HepG2 (cell line): ENCODE measurements around the gene XIAP. TPM values are rescaled to one million over a fixed set of nuclear protein-coding genes. Genes with fewer than 3 reads are reported as not detected.

Source experiments
- ATAC-seq: fragments of 200-7000 bp; cut with Tn5 transposase; 3 replicates; pipeline ENCODE4 v1.9.1; 2020; ENCODE audit warnings: mild to moderate bottlenecking, moderate library complexity
- BruUV-seq: library from RNA; stranded (reverse); fragments of 400-500 nt; replicated peaks from 2 replicates; lab custom pipeline; 2021; lab: Mats Ljungman, UMichigan
- CTCF ChIA-PET: fragments of 300-600 bp; formaldehyde crosslinking; extraction: SDS; loops from one replicate; lab custom pipeline; 2021; ENCODE audit warnings: low total read pairs, inconsistent platforms, low intra/inter-chr PET ratio; lab: Yijun Ruan, JAX
- POLR2A ChIA-PET: fragments of 350-600 bp; sonication (Branson Sonifier 250); formaldehyde crosslinking; loops from one replicate; lab custom pipeline; 2020; ENCODE audit warnings: antibody characterized with exemption, inconsistent platforms; lab: Yijun Ruan, JAX
- DNase-seq: peaks from one replicate; pipeline ENCODE4 v3.0.0-alpha.2; 2015; ENCODE audit warnings: low spot score
- FAIRE-seq: peaks from 3 replicates; lab custom pipeline; 2011; peaks lifted over from hg19 to GRCh38; lab: Jason Lieb, UNC
- H2AFZ ChIP-seq: one replicate; pipeline ENCODE4 v1.6.1; 2011; ENCODE audit warnings: low read length, inconsistent platforms
- H3K27ac ChIP-seq: fragments of 300-600 bp; 3 replicates; pipeline ENCODE4 v1.8.0; 2011; ENCODE audit warnings: mixed run types, mild to moderate bottlenecking, mixed read lengths, low read length, inconsistent platforms; ENCODE audit not compliant: insufficient read depth; ENCODE audit errors: extremely low read length
- H3K27me3 ChIP-seq, 2 experiments: fragments of 200-600 bp in 1 of 2; 2 replicates in 1 of 2; 3 replicates in 1 of 2; pipeline versions ENCODE4 v1.6.0 to v1.8.0; 2011; ENCODE audit warnings: low read length in 2 of 2, mild to moderate bottlenecking in 2 of 2, moderate library complexity in 2 of 2, inconsistent platforms in 1 of 2; ENCODE audit not compliant: insufficient read depth in 2 of 2, control insufficient read depth in 1 of 2
- H3K36me3 ChIP-seq, 2 experiments: fragments of 200-600 bp in 1 of 2; replicated peaks in 1 of 2; 2 replicates in 1 of 2; 3 replicates in 1 of 2; pipeline versions ENCODE4 v1.5.1 to v1.8.0; 2011; ENCODE audit warnings: low read length in 2 of 2, inconsistent platforms in 1 of 2; ENCODE audit not compliant: insufficient read depth in 2 of 2, control insufficient read depth in 1 of 2
- H3K4me1 ChIP-seq: 2 replicates; pipeline ENCODE4 v1.5.1; 2012; ENCODE audit warnings: low read length, inconsistent platforms; ENCODE audit not compliant: insufficient read depth
- H3K4me2 ChIP-seq: 2 replicates; pipeline ENCODE4 v1.6.0; 2011; ENCODE audit warnings: low read depth, low read length, inconsistent platforms
- H3K4me3 ChIP-seq, 3 experiments: fragments of 200-600 bp in 1 of 3; sonication (generic), shearing (Covaris generic) in 1 of 3; replicated peaks in 1 of 3; 2 replicates each; pipeline ENCODE4 v1.5.1; 2011 to 2016; ENCODE audit warnings: low read length in 3 of 3, inconsistent platforms in 2 of 3, low read depth in 2 of 3, mild to moderate bottlenecking in 2 of 3, control low read depth in 1 of 3, mixed read lengths in 1 of 3; ENCODE audit not compliant: insufficient read depth in 1 of 3
- H3K79me2 ChIP-seq: one replicate; pipeline ENCODE4 v1.6.1; 2011; ENCODE audit warnings: low read length, inconsistent platforms; ENCODE audit not compliant: insufficient read depth
- H3K9ac ChIP-seq: 2 replicates; pipeline ENCODE4 v1.6.0; 2011; ENCODE audit warnings: mild to moderate bottlenecking, low read depth, low read length, inconsistent platforms; ENCODE audit not compliant: insufficient read depth
- H3K9me3 ChIP-seq: 2 replicates; pipeline ENCODE4 v1.5.1; 2012; ENCODE audit warnings: mild to moderate bottlenecking, low read length
- H4K20me1 ChIP-seq: 2 replicates; pipeline ENCODE4 v1.6.0; 2011; ENCODE audit warnings: inconsistent platforms, mild to moderate bottlenecking, low read length, moderate library complexity; ENCODE audit not compliant: insufficient read depth
- ARNTL ChIP-seq: sonication (generic); formaldehyde crosslinking; IDR thresholded peaks from 2 replicates; pipeline ENCODE4 v1.4.0; 2020; ENCODE audit warnings: mild to moderate bottlenecking, missing genetic modification reagents
- ELF1 ChIP-seq: sonication (generic); formaldehyde crosslinking; IDR thresholded peaks from 2 replicates; pipeline ENCODE4 v1.4.0; 2020; ENCODE audit warnings: missing genetic modification reagents
- MIER3 ChIP-seq: IDR thresholded peaks from 2 replicates; pipeline ENCODE4 v1.6.1; 2016; ENCODE audit warnings: missing compliant biosample characterization, borderline replicate concordance
- NAIF1 ChIP-seq: sonication (generic); formaldehyde crosslinking; IDR thresholded peaks from 2 replicates; pipeline ENCODE4 v1.5.0; 2020; ENCODE audit warnings: mild to moderate bottlenecking, missing genetic modification reagents, borderline replicate concordance
- NBN ChIP-seq: fragments of 450-650 bp; conservative IDR thresholded peaks from 2 replicates; pipeline ENCODE4 v1.6.1; 2017
- RARA ChIP-seq: IDR thresholded peaks from 2 replicates; pipeline ENCODE4 v1.6.1; 2016; ENCODE audit warnings: missing genetic modification reagents, missing compliant biosample characterization
- SRF ChIP-seq: IDR thresholded peaks from 2 replicates; pipeline ENCODE4 v1.6.1; 2011; ENCODE audit warnings: mild to moderate bottlenecking, low read depth, low read length, moderate library complexity
- TEAD2 ChIP-seq: sonication (generic); formaldehyde crosslinking; IDR thresholded peaks from 2 replicates; pipeline ENCODE4 v1.9.0; 2021; ENCODE audit warnings: missing genetic modification reagents
- THYN1 ChIP-seq: sonication (generic); formaldehyde crosslinking; IDR thresholded peaks from 2 replicates; pipeline ENCODE4 v1.8.1; 2023; ENCODE audit warnings: low read depth, mild to moderate bottlenecking, moderate library complexity, missing genetic modification reagents, borderline replicate concordance
- ZSCAN21 ChIP-seq: sonication (generic); formaldehyde crosslinking; IDR thresholded peaks from 2 replicates; pipeline ENCODE4 v1.8.0; 2022; ENCODE audit warnings: mild to moderate bottlenecking, missing genetic modification reagents, moderate library complexity, borderline replicate concordance
- WGBS: methylation state at CpG from one replicate; pipeline ENCODE4 v1.1.6; 2017; ENCODE audit warnings: low lambda C conversion rate; 5-methylcytosine and 5-hydroxymethylcytosine counted together
- in situ Hi-C: cut with HindIII; loops from 2 replicates; pipeline ENCODE4 v1.10.0; 2017; ENCODE audit warnings: low pct_unique_long_range_greater_than_20kb; ENCODE audit not compliant: extremely low pct_ligation_motif_present
- intact Hi-C: fragments of 100-400 bp; cut with micrococcal nuclease; formaldehyde crosslinking; loops from one replicate; pipeline ENCODE4 v1.10.0; 2022; ENCODE audit not compliant: unreplicated experiment
- polyA plus RNA-seq, 8 experiments: library from polyadenylated mRNA; depleted of rRNA in 3 of 8; stranded (reverse) in 7 of 8; unstranded in 1 of 8; fragments of >200 nt; fragmentation: Illumina TruSeq in 4 of 8; extraction: Trizol in 4 of 8; gene quantifications; 2 replicates each; pipeline versions ENCODE4 v1.2.1 to v1.2.3, GENCODE V29; 2011 to 2016; ENCODE audit warnings: low read depth in 4 of 8, missing spikeins in 1 of 8, mixed read lengths in 1 of 8; ENCODE audit not compliant: insufficient read depth in 1 of 8
- total RNA-seq, 5 experiments: library from RNA; depleted of rRNA; stranded (reverse); fragments of >200 nt; fragmentation: Illumina TruSeq; extraction: Trizol; gene quantifications; 2 replicates each; pipeline ENCODE4 v1.2.3, GENCODE V29; 2016; ENCODE audit warnings: low read depth in 1 of 5
- TF ChIP-seq, protein P1 (sequence below), 2 experiments: sonication (generic) in 1 of 2; formaldehyde crosslinking in 1 of 2; IDR thresholded peaks; 2 replicates each; pipeline versions ENCODE4 v1.4.0 to v1.6.1; 2018 to 2020; ENCODE audit warnings: missing genetic modification reagents in 2 of 2, borderline replicate concordance in 1 of 2, low read depth in 1 of 2, mild to moderate bottlenecking in 1 of 2, missing biosample characterization in 1 of 2
- TF ChIP-seq, protein P2 (sequence below): sonication (generic); formaldehyde crosslinking; conservative IDR thresholded peaks from 2 replicates; pipeline ENCODE4 v1.4.0; 2020; ENCODE audit warnings: missing genetic modification reagents

Gene XIAP
- total and polyA plus RNA-seq, 2 of the 13 experiments (the other 11 are each of a cell fraction or from before 2014, with no cell fraction given): 12.9 to 29.5 TPM

DNA sequence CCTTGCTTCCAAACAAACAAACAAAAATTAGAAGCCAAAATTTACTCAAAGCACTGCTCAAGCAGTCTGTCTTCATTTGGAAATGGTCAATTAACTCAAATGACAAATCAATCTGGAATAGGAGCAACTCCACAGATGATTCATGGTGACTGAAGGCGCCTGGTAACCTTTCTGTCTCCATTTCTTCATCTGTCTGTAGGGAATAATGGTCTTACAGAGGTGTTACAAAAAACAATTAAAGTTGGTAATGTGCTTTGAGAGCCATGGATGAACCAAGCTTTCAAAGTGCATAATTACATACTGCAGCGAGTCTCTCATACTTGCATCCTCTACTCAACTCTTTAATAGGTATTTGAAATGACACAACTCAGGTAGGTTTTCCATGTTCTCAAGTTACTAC, 63.4 kb downstream of the XIAP start:
- Histone ChIP-seq H2AFZ (no peak overlapping the region), H3K9ac (no peak overlapping the region), H3K27me3 (no peaks in the 10 kb centered on the region), H3K27ac (no peak overlapping the region), H3K4me3 (no peak overlapping the region), H3K4me1 (peaks cover 5% of the 10 kb centered on the region; the same call in 1 of the 2 replicates), H3K9me3 (no peaks in the 10 kb centered on the region)
- in situ Hi-C loops (no loop called here), intact Hi-C loops (no loop called here)
- ChIA-PET CTCF (no interaction called here), POLR2A (no interaction called here)
- BruUV-seq: no TSS peak
- WGBS: 82% methylated on average over 2 of the region's 2 CpGs
- FAIRE-seq: no peak
- no peak for ATAC-seq
- DNase-seq: no peak
- TF ChIP-seq ARNTL (CRISPR knock-in tag) (no peak), THYN1 (CRISPR knock-in tag) (no peak), MIER3 (CRISPR knock-in tag) (no peak)
- TF ChIP-seq, protein P1, sequence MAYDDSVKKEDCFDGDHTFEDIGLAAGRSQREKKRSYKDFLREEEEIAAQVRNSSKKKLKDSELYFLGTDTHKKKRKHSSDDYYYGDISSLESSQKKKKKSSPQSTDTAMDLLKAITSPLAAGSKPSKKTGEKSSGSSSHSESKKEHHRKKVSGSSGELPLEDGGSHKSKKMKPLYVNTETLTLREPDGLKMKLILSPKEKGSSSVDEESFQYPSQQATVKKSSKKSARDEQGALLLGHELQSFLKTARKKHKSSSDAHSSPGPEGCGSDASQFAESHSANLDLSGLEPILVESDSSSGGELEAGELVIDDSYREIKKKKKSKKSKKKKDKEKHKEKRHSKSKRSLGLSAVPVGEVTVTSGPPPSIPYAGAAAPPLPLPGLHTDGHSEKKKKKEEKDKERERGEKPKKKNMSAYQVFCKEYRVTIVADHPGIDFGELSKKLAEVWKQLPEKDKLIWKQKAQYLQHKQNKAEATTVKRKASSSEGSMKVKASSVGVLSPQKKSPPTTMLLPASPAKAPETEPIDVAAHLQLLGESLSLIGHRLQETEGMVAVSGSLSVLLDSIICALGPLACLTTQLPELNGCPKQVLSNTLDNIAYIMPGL (CRISPR knock-in tag; IDR thresholded peaks at IDR 0.05; ENCODE audit: borderline replicate concordance in 1 of 2, low read depth in 1 of 2): no peak
- TF ChIP-seq, all 625 proteins: peak for 0
- Histone ChIP-seq H3K36me3 (no peaks in the 10 kb centered on the region), H3K4me2 (no peak overlapping the region), H3K79me2 (no peaks in the 10 kb centered on the region), H4K20me1 (no peaks in the 10 kb centered on the region)

DNA sequence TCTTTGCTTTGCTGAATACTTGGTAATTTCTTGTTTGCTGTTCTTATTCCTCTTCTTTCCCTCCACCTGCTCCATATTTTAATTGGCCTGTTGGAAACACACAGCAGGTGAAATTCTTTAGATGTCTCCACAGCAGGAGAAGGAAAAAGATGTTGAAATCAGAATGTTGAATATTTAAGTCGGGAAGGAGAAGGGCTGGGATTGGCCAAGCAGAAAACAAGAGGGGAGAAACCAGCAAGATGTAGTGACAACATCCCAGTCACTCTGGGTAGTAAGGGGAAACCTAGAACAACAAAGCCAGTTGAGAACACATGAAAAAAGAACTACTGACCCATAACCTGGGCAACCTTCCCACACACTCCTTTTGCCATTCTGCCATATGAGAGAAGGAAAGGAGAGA, 64.3 kb downstream of the XIAP start:
- no peak for FAIRE-seq
- POLR2A ChIA-PET: no interaction called here
- no peak overlapping the region for H2AFZ ChIP-seq
- no peaks in the 10 kb centered on the region for H3K9me3 ChIP-seq
- H3K27me3 ChIP-seq: no peaks in the 10 kb centered on the region
- no peak for DNase-seq
- no peaks in the 10 kb centered on the region for H3K79me2 ChIP-seq
- H3K4me2 ChIP-seq: no peak overlapping the region
- ATAC-seq: no peak
- CTCF ChIA-PET: no interaction called here
- no peak overlapping the region for H3K4me3 ChIP-seq
- in situ Hi-C loops (no loop called here), intact Hi-C loops (no loop called here)
- TF ChIP-seq ZSCAN21 (CRISPR knock-in tag) (no peak), RARA (CRISPR knock-in tag) (no peak), TEAD2 (CRISPR knock-in tag) (no peak), SRF (no peak), ELF1 (no peak), NAIF1 (CRISPR knock-in tag) (no peak), NBN (no peak)
- TF ChIP-seq, protein P2, sequence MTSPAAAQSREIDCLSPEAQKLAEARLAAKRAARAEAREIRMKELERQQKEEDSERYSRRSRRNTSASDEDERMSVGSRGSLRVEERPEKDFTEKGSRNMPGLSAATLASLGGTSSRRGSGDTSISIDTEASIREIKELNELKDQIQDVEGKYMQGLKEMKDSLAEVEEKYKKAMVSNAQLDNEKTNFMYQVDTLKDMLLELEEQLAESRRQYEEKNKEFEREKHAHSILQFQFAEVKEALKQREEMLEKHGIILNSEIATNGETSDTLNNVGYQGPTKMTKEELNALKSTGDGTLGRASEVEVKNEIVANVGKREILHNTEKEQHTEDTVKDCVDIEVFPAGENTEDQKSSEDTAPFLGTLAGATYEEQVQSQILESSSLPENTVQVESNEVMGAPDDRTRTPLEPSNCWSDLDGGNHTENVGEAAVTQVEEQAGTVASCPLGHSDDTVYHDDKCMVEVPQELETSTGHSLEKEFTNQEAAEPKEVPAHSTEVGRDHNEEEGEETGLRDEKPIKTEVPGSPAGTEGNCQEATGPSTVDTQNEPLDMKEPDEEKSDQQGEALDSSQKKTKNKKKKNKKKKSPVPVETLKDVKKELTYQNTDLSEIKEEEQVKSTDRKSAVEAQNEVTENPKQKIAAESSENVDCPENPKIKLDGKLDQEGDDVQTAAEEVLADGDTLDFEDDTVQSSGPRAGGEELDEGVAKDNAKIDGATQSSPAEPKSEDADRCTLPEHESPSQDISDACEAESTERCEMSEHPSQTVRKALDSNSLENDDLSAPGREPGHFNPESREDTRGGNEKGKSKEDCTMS (CRISPR knock-in tag): no peak
- BruUV-seq: no TSS peak
- H3K4me1 ChIP-seq: no peaks in the 10 kb centered on the region
- no peaks in the 10 kb centered on the region for H3K36me3 ChIP-seq
- H4K20me1 ChIP-seq: no peaks in the 10 kb centered on the region
- H3K9ac ChIP-seq: no peak overlapping the region
- 0% methylated on average over 1 of the region's 1 CpG for WGBS
- H3K27ac ChIP-seq: no peak overlapping the region
